Lower leg skin (tissue), 4 donors: Measurements from ENCODE around the gene GRK3. TPM values are rescaled to one million over a fixed set of nuclear protein-coding genes. Genes with fewer than 3 reads are reported as not detected.

Experiments
- DNase-seq, 2 donors: peaks; one replicate each; pipeline ENCODE4 v3.0.0-alpha.2; 2019; ENCODE audit warnings: low spot score in 2 of 2
- H3K4me3 ChIP-seq: fragments of 200-600 bp; sonication (generic); 2 replicates; pipeline ENCODE4 v1.5.1; 2017; ENCODE audit warnings: mild to moderate bottlenecking, low read depth; ENCODE audit not compliant: poor library complexity, severe bottlenecking
- CTCF ChIP-seq, 3 donors: fragments of 450-650 bp; IDR thresholded peaks; one replicate each; pipeline ENCODE4 v1.5.1; 2016; ENCODE audit warnings: antibody characterized with exemption in 3 of 3, mild to moderate bottlenecking in 3 of 3, moderate library complexity in 2 of 3
- POLR2A ChIP-seq, 2 donors: fragments of 450-650 bp; IDR thresholded peaks; one replicate each; pipeline ENCODE4 v1.6.1; 2016 to 2017; ENCODE audit warnings: antibody characterized with exemption in 2 of 2, mild to moderate bottlenecking in 1 of 2, moderate library complexity in 1 of 2
- WGBS, 2 donors: methylation state at CpG; one replicate each; pipeline ENCODE4 v1.1.5; 2018; 5-methylcytosine and 5-hydroxymethylcytosine counted together
- intact Hi-C: fragments of 100-400 bp; cut with DNase I; formaldehyde crosslinking; loops from one replicate; pipeline ENCODE4 v1.15.0; 2023; ENCODE audit warnings: low total_unique reads
- total RNA-seq, 4 donors: library from RNA; depleted of rRNA; stranded (reverse); fragments of >200 nt; gene quantifications; one replicate each; pipeline ENCODE4 v1.1.0, GENCODE V29; 2016

Gene GRK3
- total RNA-seq, 4 donors from 2014 or later: 4.2 to 6.9 (median 5.8) TPM

- no peak overlapping the region for H3K4me3 ChIP-seq
- 81 to 84% methylated on average over 6 of the region's 6 CpGs for WGBS, 2 donors
- DNase-seq: no peak
- TF ChIP-seq CTCF (IDR thresholded peaks at IDR 0.05) (no peak), POLR2A (IDR thresholded peaks at IDR 0.05) (no peak)
- intact Hi-C loops: no loop called here
These were observed 21.6 kb upstream of the GRK3 start for GRCh38 chr22:25542720-25543402.

GRCh38 chr22:25545146-25545545, 19.3 kb upstream of the GRK3 start:
- TF ChIP-seq CTCF (IDR thresholded peaks at IDR 0.05) (no peak), POLR2A (IDR thresholded peaks at IDR 0.05) (no peak)
- no peak overlapping the region for H3K4me3 ChIP-seq
- intact Hi-C loops: no loop called here
- WGBS, 2 donors: 59 to 64% methylated on average over 3 of the region's 3 CpGs
- DNase-seq: no peak

GRCh38 chr22:25545672-25546071, 18.8 kb upstream of the GRK3 start:
- intact Hi-C loops: no loop called here
- DNase-seq: no peak
- 90 to 94% methylated on average over 10 of the region's 10 CpGs for whole genome bisulfite sequencing, 2 donors

DNA sequence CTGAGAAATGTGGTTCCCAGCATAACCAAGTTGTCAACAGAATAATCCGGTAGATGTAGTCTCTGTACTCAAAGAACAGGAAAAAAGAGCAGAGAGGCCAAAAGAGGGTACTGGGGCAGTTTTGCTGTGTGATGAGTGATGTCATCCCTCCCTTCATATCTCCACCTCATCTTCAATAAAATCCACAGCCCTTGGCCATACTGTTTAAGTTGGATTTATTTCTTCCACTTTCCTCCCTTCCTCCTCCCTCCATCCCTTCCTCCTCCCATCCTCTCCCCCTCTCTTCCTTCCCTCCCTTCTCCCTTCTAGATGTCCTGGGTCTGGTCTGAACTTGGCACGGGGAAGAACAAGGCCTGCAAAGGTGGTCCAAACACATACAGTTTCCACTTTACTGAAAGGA, 18.2 kb upstream of the GRK3 start:
- DNase-seq: no peak
- 87 to 89% methylated on average over 2 of the region's 2 CpGs for WGBS, 2 donors
- no peak for TF ChIP-seq POLR2A (IDR thresholded peaks at IDR 0.05)
- no peak for TF ChIP-seq CTCF (IDR thresholded peaks at IDR 0.05)
- intact Hi-C loops: no loop called here
- no peak overlapping the region for H3K4me3 ChIP-seq

More at GRCh38 chr22:25545672-25546071, 18.8 kb upstream of the GRK3 start:
- H3K4me3 ChIP-seq: no peak overlapping the region
- TF ChIP-seq POLR2A (IDR thresholded peaks at IDR 0.05) (no peak), CTCF (IDR thresholded peaks at IDR 0.05) (no peak)

GRCh38 chr22:25546751-25547150, 17.7 kb upstream of the GRK3 start:
- TF ChIP-seq POLR2A (IDR thresholded peaks at IDR 0.05) (no peak), CTCF (IDR thresholded peaks at IDR 0.05) (no peak)
- DNase-seq: no peak
- no peak overlapping the region for H3K4me3 ChIP-seq
- intact Hi-C loops: no loop called here
- 72 to 75% methylated on average over 4 of the region's 4 CpGs for WGBS, 2 donors
